Ovary (tissue), 9 donors: ENCODE results near the gene TTC33. TPM values are rescaled to one million over a fixed set of nuclear protein-coding genes. Genes with fewer than 3 reads are reported as not detected.

Experiments used
- DNase-seq, 5 donors: peaks; one replicate each; pipeline ENCODE4 v3.0.0-alpha.2; 2019 to 2020
- H3K27ac ChIP-seq, 2 donors: fragments of 200-600 bp; one replicate each; pipeline versions ENCODE4 v1.5.1 to v1.8.0; 2019 to 2022
- H3K27me3 ChIP-seq: fragments of 200-600 bp; one replicate; pipeline ENCODE4 v1.8.0; 2022
- H3K36me3 ChIP-seq: fragments of 200-600 bp; sonication (generic); one replicate; pipeline ENCODE4 v1.5.1; 2019
- H3K4me1 ChIP-seq: one replicate; pipeline ENCODE4 v1.8.1; 2013; ENCODE audit warnings: mild to moderate bottlenecking, moderate library complexity; ENCODE audit not compliant: insufficient read depth
- H3K4me3 ChIP-seq: fragments of 200-600 bp; sonication (generic); one replicate; pipeline ENCODE4 v1.5.1; 2017
- H3K9me3 ChIP-seq, 2 donors: fragments of 200-600 bp in 1 of 2; sonication (generic) in 1 of 2; one replicate each; pipeline versions ENCODE4 v1.5.1 to v1.8.1; 2013 to 2019; ENCODE audit warnings: mild to moderate bottlenecking in 1 of 2, moderate library complexity in 1 of 2
- EP300 ChIP-seq: sonication (generic); formaldehyde crosslinking; IDR thresholded peaks from one replicate; pipeline ENCODE4 v1.6.1; 2017; ENCODE audit warnings: antibody characterized with exemption
- POLR2A ChIP-seq: fragments of 450-650 bp; IDR thresholded peaks from one replicate; pipeline ENCODE4 v1.6.1; 2017; ENCODE audit warnings: antibody characterized with exemption, mild to moderate bottlenecking, moderate library complexity
- WGBS, 3 donors: extraction: QIAGEN DNeasy Blood & Tissue Kit in 1 of 3; methylation state at CpG; one replicate each; pipeline versions ENCODE4 v1.1.5 to v1.1.7; 2013 to 2017; 5-methylcytosine and 5-hydroxymethylcytosine counted together
- intact Hi-C, 4 donors: fragments of 100-400 bp; cut with DNase I; formaldehyde crosslinking; loops; one replicate each; pipeline versions ENCODE4 v1.11.0 to v1.15.1; 2022 to 2023
- polyA plus RNA-seq, 2 donors: library from polyadenylated mRNA; stranded (reverse); fragments of 200-250 nt in 1 of 2; fragments of 350-450 nt in 1 of 2; fragmentation: Illumina TruSeq in 1 of 2; extraction: RNeasy Lipid Tissue Mini Kit (QIAGEN cat#74804) in 1 of 2; gene quantifications; one replicate each; pipeline ENCODE4 v1.2.3, GENCODE V29; 2013 to 2014
- total RNA-seq, 7 donors: library from RNA; depleted of rRNA in 2 of 7; stranded (reverse); fragments of >200 nt in 2 of 7; fragmentation: NEBNext Ultra II Directional in 3 of 7; extraction: Animal tissue kit (Norgen Biotek cat#: 25700) in 3 of 7; gene quantifications; one replicate each; pipeline versions ENCODE4 v1.1.0 to v1.2.4, GENCODE V29; 2016 to 2023
- TF ChIP-seq, protein P1 (sequence below), 3 donors: fragments of 450-650 bp in 2 of 3; fragments of 200-600 bp in 1 of 3; IDR thresholded peaks; one replicate each; pipeline versions ENCODE4 v1.5.1 to v1.8.0; 2016 to 2022; ENCODE audit warnings: antibody characterized with exemption in 3 of 3, mild to moderate bottlenecking in 1 of 3
- donor health status: DM: no; HTN: no; CAD: no; lungs with moderate emphysema.
- donor health status: DM: no; HTN: no; CAD: no.
- donor health status: Bipolar disorder and iron deficiency.
- donor health status: DM: yes; HTN: yes; CAD: no.
- donor health status: DM: no; HTN: no; CAD: no.
- donor health status: DM: yes; HTN: yes; CAD: no.

The TTC33 gene
- total and polyA plus RNA-seq, 9 donors = 10.6 to 26.0 (median 18.8) TPM

DNA sequence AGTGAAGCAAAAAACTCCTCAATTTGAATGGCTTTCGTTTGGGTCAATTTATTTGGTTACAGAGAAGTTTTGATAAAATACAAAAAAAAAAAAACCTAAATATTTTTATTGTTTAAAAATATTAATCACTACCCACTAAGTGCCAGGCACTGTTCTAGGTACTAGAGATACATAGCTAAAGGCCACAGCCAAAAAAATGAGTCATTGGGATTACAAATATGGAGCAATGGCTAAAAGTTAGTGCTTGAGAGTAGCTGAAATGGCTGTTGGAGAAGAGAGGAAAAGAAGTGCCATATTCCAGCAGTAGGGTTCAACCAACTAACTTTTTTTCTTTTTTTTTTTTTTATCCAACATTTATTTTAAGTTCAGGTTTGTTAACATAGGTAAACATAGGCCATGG lies 206.1 kb downstream of the TTC33 start:
- 0 to 43% (median 38%) methylated on average over 1 of the region's 1 CpG for WGBS, 3 donors
- Histone ChIP-seq H3K4me1 (no peaks in the 10 kb centered on the region), H3K27me3 (no peaks in the 10 kb centered on the region), H3K27ac (no peak overlapping the region), H3K9me3 (no peaks in the 10 kb centered on the region), H3K4me3 (no peak overlapping the region), H3K36me3 (no peaks in the 10 kb centered on the region)
- intact Hi-C loops = no loop called here
- TF ChIP-seq, protein P1, sequence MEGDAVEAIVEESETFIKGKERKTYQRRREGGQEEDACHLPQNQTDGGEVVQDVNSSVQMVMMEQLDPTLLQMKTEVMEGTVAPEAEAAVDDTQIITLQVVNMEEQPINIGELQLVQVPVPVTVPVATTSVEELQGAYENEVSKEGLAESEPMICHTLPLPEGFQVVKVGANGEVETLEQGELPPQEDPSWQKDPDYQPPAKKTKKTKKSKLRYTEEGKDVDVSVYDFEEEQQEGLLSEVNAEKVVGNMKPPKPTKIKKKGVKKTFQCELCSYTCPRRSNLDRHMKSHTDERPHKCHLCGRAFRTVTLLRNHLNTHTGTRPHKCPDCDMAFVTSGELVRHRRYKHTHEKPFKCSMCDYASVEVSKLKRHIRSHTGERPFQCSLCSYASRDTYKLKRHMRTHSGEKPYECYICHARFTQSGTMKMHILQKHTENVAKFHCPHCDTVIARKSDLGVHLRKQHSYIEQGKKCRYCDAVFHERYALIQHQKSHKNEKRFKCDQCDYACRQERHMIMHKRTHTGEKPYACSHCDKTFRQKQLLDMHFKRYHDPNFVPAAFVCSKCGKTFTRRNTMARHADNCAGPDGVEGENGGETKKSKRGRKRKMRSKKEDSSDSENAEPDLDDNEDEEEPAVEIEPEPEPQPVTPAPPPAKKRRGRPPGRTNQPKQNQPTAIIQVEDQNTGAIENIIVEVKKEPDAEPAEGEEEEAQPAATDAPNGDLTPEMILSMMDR (IDR thresholded peaks at IDR 0.05) = no peak
- TF ChIP-seq EP300 (no peak), POLR2A (no peak)
- DNase-seq = no peak

DNA sequence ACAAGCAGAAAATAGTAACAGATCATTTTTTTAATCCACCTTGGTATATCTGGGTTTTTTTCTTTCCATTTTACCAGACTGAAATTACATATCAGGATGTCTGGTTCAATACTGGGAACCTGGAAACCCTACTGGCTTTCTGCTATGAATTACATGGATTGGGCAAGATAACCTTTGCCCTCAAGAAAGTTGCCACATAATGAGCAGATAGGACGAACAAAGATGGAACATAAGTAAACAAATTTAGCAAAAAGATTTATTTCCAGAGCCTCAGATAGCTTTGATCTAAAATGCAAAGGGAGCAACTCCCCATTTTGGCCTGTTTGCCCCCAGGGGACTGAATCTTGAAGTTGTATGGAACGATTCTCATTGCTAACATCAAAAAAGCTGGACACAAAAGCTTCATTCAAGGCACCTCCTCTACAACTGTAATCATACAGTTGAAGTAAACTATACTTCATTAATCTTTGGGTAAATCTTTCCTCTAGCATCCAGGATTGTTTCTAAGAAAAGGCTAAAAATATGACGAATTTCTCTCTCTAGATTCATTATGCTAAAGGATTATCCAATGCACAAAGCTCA lies 207.7 kb downstream of the TTC33 start:
- Histone ChIP-seq H3K9me3 (no peaks in the 10 kb centered on the region), H3K4me3 (no peak overlapping the region), H3K27ac (no peak overlapping the region), H3K4me1 (no peaks in the 10 kb centered on the region), H3K27me3 (no peaks in the 10 kb centered on the region), H3K36me3 (no peaks in the 10 kb centered on the region)
- no peak for DNase-seq
- intact Hi-C loops = no loop called here
- WGBS, 3 donors = 19 to 23% (median 20%) methylated on average over 3 of the region's 3 CpGs
- TF ChIP-seq EP300 (no peak), POLR2A (no peak)
- TF ChIP-seq, protein P1 (IDR thresholded peaks at IDR 0.05) = no peak

DNA sequence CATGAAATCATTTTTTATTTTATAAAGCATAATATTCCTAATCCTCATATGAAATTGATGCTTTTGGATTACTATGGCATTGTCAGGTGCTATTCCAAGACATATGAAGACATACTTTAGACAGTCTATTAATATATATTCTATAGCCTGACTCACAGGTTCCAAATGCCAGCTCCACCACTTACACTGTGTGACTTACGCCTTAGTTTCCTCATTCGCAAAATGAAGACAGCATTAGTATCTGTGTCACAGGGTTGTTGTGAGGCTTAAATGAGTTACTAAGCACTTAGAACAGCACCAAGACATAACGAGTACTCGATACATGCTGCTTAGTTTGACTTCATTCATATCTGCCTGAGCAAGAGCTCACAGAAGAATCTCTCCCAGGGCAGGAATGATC lies 208.2 kb downstream of the TTC33 start:
- Histone ChIP-seq H3K9me3 (no peaks in the 10 kb centered on the region), H3K36me3 (no peaks in the 10 kb centered on the region), H3K4me1 (no peaks in the 10 kb centered on the region), H3K27ac (no peak overlapping the region), H3K4me3 (no peak overlapping the region), H3K27me3 (no peaks in the 10 kb centered on the region)
- WGBS, 3 donors = 86 to 88% (median 87%) methylated on average over 4 of the region's 4 CpGs
- intact Hi-C loops = no loop called here
- DNase-seq = no peak
- TF ChIP-seq, protein P1 (IDR thresholded peaks at IDR 0.05) = no peak
- TF ChIP-seq EP300 (no peak), POLR2A (no peak)

DNA sequence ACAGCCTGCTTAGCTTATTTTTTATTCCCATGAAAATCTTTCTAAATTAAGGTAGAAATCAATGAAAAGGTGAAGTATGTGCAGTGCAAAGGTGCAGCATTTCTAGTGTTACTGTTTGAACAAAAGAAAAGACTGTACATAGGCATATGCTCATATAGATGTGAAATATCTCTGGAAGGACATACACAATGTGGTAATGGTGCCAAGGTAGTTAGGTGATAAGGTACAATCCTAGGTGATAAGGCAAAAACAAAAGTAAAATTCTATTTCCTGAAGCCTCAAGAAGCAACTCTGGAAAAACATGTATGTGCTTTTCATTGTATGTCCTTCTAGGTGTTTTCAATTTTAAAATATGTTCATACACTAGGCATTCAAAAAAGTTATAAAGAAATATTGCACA lies 215.5 kb downstream of the TTC33 start:
- DNase-seq = no peak
- intact Hi-C loops = no loop called here
- no peaks in the 10 kb centered on the region for H3K9me3 ChIP-seq
- H3K27ac ChIP-seq = no peak overlapping the region
- H3K27me3 ChIP-seq = no peaks in the 10 kb centered on the region
- TF ChIP-seq EP300 (no peak), POLR2A (no peak)
- TF ChIP-seq, protein P1 (IDR thresholded peaks at IDR 0.05) = no peak
- no peaks in the 10 kb centered on the region for H3K4me1 ChIP-seq
- H3K4me3 ChIP-seq = no peak overlapping the region
- no peaks in the 10 kb centered on the region for H3K36me3 ChIP-seq
